Stimulated activated CD4-positive, alpha-beta T cell treated with anti-CD3 and anti-CD28 coated beads, Interleukin-4, amount 100 ng/mL, for 24 hours (primary cell): ENCODE measurements around the gene CA5A.

ENCODE experiments used
- DNase-seq: peaks from one replicate; pipeline ENCODE4 v3.0.0-alpha.2; 2020

Gene CA5A

DNA sequence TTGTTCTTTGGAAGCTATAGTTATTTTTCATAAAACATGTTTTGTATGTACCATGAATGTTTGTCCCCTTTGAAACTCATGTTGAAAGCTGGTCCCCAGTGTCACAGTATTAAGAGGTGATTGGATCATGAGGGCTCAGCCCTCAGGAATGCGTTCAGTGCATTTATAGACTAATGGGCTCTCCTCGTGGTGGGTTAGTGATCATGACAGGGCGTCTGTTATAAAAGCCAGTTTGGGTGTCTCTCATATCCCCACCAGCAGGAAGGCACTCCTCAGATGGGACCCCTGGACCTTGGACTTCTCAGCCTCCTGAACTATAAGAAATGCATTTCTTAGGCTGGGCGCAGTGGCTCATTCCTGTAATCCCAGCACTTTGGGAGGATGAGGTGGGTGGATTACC is 25.3 kb upstream of the CA5A start:
- no peak for DNase-seq

GRCh38 chr16:87960852-87961251 is 24.5 kb upstream of the CA5A start:
- no peak for DNase-seq

GRCh38 chr16:87960296-87960695 is 24.0 kb upstream of the CA5A start:
- no peak for DNase-seq

DNA sequence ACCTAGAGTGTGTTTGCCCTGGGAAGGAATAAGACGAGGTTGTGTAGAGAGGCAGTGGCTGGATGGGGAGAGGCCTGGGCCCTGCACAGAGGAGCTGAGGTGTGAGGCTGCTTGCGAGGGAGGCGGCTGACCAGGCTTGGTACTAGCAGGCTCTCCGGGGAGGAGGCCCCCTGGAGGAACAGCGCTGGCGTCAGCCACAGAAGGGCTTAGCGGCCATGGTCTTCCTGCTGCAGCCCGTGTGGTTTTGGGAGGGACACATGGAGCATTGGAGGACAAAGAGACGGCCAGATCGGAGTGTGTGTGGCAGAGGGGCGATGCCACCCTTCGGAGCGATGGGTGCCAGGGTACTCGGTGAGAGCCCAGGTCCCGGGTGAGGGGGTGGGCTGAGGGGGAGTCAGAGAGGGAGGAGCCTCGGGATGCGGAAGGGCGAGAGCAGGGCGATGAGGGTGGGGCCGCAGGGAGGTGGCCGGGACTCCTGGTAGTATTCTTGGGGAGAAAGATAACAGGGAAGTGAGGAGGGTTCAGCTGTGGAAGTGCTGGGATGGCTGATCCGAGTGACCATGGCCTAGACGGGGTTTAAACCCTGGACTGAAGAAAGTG is 23.2 kb upstream of the CA5A start:
- no peak for DNase-seq

GRCh38 chr16:87958632-87959031 is 22.3 kb upstream of the CA5A start:
- DNase-seq = no peak

- no peak for DNase-seq
These were observed 21.2 kb upstream of the CA5A start for GRCh38 chr16:87957296-87958094.

DNA sequence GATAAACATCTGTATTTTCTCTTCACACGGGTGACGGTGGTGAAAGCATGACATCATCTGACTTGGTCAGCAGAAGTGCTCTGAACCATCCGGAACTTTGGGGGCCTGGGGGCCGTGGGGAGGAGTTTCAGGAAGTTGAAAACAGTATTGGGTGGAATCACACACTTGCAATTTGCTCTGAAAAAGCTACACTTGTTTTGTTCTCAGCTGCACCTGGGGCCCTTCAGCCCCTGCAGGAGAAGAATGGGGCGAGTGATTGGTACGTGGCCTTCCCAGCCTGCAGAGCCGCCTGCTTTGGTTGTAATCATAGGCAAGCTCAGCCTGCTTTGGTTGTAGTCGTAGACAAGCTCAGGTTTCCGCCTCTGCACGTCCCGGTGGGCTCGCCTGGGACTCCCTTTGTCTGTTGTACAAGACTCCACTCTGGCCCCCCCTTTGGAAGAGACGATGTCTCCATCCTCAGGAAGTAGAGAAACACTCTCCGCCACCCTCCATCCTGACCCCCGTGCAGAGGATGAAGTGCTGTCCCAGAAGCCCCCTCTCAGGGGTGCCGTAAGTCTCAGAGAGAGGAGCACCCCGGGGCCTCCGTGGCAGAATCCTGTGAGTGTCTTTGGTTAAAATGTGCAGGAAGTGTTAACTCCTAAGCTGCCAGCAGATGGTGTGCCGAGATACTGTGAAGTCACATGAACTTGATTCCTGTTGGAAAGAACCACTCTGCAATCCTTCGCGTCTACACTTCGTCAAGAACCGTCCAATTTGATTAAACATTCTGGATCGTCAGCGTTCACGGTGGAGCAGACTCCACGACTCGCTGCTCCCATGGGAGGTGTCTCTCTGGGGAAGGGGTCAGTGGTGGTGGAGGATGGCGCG is 20.3 kb upstream of the CA5A start:
- DNase-seq = peak; percentile 79

DNA sequence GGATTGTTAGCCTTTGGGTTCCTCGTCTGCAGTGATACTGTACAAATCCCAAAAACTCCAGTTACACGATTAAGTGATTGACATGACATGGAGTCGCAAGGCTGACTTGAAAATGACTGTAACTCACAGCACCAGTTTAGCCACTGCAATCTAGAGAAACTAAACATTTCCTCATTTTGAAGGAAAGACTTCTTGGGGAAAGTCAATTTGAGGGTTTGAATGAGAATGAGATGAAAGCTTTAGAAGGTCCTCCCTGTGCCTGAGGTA is 19.7 kb upstream of the CA5A start:
- DNase-seq = no peak

DNA sequence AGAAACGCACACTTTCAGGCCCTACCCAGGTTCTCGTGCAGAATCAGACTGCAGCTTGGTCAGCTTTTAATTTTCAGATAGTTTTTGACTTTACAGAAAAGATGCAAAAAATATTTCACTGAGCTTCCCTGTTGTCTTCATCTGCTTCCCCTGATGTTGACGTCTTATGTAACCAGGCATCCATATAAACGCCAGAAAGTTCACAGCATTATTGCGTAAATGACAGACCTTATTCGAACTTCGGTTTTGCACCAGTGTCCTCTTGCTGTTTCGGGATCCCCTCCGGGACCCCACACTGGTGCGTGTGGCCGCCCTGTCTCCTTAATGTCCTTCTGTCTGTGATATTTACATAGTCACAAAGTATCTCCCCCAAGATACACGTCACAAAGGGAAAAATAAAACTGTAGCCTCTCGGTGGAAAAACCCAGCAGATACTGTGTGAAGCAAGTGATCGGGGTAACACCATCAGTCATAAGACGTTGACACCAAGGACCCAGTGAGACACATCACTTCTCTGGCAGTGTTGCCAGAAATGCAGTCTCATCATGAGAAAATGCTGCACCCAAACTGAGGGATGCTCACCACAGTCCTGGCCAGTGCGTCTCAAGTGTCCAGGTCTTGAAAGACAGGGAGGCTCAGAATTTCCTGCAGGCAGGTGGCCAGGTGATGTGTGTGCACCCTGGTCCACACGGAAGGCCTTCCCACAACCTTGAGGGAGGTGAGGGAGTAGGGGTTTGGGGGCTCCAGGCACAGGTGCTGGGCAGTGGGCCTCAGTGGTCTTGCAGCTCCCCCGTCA is 19.2 kb upstream of the CA5A start:
- DNase-seq = no peak

DNA sequence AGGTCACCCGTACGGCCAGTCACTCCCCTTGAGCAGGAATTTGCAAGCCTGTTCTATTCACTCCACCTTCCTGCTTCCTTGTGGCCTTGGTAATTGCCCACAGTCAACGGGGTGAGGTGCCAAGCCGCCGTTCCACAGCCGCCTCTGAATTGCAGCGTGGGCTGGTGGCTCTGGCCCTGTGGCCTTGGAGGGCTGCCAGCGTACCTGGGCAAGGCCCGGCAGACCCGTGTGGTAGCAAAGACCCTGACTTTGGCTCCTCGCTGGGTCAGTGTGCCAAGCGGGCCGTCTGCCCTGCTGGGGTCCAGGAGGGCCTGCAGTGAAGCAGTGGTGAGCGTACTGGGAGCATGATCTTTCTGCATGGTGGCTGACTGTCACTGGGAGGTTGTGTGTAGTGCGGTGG is 18.5 kb upstream of the CA5A start:
- no peak for DNase-seq

DNA sequence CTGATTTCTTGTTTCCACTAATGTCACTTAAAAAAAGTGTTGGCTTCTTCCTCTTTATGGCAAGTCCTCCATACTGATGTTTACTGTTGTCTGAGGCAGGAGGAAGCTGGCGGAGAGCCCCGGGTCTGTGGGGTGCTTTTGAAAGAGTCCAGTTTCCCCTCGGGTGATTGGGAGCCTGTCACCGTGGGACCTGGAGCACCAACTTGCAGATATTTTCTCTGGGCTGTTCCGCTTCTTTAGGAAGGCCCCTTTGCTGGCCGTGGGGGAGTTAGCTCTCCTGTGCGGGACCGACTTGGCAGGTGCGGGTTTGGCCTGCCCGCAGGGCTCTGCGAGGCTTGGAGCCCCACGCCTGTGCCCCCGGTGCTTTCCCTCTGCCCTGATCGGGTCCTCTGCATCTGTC is 18.0 kb upstream of the CA5A start:
- DNase-seq = no peak

- no peak for DNase-seq
These were observed 17.2 kb upstream of the CA5A start for GRCh38 chr16:87953308-87954215.

DNA sequence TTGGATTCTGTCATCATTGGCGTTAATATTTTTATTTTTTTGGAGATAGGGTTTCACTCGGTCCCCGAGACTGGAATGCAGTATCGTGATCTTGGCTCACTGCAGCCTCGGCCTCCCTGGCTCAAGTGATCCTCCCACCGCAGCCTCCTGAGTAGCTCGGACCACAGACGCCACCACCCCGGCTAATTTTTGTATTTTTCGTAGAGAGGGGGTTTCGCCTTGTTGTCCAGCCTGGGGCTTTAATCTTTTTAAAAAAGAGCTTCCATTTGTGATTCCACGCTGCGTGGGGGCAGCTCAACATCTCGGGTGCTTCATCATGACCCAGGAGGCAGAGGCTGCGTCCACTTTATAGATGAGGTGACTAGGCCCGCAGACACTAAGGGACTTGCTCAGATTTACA is 16.4 kb upstream of the CA5A start:
- DNase-seq = no peak

DNA sequence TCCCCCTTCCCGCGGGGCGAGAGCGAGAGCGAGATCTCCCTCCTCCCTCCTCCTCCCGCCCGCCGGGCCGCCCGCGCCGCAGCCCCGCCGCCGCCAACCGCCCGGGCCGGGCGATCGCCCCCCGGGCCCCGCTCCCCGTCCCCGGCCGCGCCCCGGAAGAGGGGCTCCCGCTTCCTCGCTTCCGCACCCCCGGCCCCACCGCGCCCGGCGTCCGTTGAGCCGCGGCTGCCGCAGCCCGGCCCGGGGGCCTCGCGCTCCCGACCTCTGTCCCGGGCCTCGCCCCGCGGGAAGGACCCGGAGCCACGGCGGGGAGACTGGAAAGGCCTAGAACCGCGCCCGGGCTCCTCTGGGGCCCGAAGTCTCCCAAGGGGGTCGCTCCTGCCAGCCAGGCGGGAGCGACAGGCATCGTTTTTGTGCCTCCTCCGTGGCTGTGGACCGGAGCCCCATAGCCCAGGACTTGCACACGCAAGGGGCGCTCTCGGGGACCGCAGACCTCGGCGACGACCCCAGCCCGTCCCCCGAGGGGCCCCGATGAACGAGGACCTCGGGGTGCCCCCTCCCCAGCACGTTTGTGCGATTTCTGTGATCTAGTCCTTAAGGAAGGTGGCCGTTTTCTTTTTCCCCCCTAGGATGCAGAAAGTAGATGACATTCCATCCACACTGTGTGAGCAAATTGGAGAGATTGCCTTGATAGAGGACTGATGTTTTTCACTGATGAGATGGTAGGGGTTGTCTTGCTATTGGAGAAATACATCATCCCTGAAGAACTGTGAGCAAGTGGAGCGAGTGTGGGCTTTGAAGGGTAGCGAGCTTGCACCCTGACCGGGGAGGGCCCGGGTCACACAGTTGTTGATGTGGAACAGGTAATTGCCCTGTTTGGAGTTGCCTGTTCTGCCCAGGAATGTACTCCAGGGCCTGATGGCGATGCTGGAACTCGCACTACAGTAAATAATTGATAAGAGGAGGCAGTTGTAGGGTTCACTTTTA is 15.5 kb upstream of the CA5A start:
- DNase-seq = peak; percentile 29

DNA sequence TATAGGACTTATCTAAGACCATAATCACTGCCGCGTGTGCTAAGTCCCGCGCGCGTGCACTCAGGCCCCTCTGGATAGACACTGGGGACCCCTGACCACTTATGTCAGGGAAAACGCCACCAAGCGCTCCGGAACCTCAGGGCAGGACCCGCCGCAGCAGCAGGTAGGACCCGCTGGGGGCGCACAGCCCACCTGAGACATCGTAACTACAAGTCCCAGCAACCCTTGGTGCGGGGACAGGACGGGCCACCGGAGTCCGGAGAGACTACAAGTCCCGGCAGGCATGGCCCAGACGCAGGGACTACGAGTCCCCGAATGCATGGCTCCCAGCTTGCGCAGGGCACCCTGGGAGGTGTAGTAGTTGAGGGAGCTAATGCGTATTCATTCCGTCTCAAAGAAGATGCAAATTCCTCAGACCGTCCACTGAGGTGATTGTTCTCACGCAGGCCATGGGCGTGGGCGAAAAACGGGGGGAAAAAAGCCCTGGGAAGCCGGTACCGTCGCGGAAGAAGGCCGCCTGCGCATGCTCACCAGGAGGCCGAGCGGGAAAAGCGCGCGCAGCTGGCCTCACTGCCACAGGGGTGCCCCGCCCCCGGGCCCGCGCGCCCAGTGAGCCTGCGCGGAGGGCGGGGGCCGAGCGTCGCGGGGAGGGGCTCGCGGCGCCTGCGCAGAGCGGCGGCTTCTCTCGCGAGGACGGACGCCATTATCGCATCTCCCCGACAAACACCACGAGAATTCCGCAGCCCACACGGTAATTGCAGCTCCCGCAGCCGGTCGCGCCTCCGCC is 14.6 kb upstream of the CA5A start, which contains the start of gene BANP:
BANP (plus strand) TSS at position 670 of the 787 bp plus-strand sequence. CDS start 23,682 bp downstream, outside the sequence.
- DNase-seq = peak; percentile 98

- DNase-seq = no peak
These were observed 12.9 kb upstream of the CA5A start for GRCh38 chr16:87949071-87949744.

- DNase-seq = no peak
These were observed 12.4 kb upstream of the CA5A start for GRCh38 chr16:87948735-87949070.

DNA sequence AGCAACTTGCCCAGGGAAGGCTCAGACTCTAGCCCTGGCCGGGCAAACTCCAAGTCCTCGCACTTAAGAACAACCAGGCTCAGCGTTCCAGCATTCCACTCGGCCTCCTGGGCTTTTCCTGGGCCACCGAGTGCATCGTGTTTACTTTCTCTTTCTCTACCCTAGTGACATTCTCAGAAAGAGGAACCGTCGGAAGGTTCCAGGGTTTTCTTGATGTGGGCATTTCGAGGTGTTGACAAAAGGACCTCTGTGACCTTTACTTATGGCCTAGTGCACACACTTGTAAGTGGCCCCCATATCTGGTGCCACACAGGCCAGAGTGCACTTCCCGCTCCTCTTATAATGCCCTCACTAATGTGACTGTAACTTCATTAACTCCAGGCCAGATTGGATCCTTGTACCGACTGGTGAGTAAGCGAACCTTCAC is 11.8 kb upstream of the CA5A start:
- DNase-seq = no peak
